Forelimb muscle (tissue), 1 donor: ENCODE measurements around the gene FAHD2A. TPM values are rescaled to one million over a fixed set of nuclear protein-coding genes. Genes with fewer than 3 reads are reported as not detected.
"Not testable (repeated sequence)": the region's sequence is repeated elsewhere in the genome, so short reads cannot be mapped to it uniquely, and the experiment has no call there.

Experiments
- DNase-seq: peaks from one replicate; pipeline ENCODE4 v3.0.0-alpha.2; 2013; ENCODE audit warnings: low read depth
- polyA plus RNA-seq: library from polyadenylated mRNA; unstranded; fragments of 120-200 nt; gene quantifications from one replicate; pipeline ENCODE4 v1.2.1, GENCODE V29; 2013; ENCODE audit not compliant: insufficient read length

Gene FAHD2A
- polyA plus RNA-seq, 1 donor, result 20.3 TPM

DNA sequence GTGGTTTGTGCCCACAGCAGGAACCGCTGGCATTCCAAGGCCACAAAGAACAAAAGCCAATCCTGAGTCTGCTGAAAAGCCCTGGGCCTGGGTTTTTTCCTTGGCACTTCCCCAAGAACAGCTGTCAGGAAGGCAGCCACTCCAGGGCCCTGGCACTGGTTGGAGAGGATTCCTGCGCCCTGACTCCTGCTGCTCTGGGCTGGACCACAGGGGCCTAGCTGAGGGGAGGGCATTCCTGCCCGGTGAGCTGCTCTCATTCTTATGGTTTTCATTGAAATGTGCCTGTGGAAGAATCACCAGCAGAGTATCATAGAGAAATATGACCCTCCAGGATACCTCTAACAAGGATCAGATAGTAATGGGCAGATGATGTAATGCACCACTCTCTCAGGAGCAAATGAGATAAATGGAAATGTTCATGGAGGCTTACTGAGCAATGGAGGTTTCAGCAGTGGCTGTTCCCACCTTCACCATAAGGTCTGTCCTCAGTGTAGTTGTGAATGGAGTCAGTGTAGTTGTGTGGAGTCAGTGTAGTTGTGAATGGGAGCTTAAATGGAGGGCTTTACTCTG, 32.1 kb downstream of the FAHD2A start:
- DNase-seq, result not testable (repeated sequence)

- not testable (repeated sequence) for DNase-seq
These were observed 32.8 kb downstream of the FAHD2A start for GRCh38 chr2:95435162-95435871.

DNA sequence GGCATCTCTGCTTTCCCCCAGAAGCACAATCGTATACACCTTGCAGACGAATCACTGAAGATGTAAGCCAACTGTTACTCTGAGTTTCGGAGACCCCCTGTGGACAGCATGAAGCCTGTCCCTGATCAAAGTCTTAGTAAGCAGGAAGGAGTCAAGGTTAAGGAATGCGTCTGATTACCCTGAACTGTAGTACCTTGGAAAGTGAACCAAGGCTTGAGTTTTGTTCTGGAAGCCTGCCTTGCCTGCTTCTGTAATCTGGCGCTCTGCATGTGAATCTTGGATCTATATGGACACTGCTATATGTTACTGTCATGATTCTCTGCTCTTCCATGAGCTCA, 33.3 kb downstream of the FAHD2A start:
- DNase-seq, result not testable (repeated sequence)

DNA sequence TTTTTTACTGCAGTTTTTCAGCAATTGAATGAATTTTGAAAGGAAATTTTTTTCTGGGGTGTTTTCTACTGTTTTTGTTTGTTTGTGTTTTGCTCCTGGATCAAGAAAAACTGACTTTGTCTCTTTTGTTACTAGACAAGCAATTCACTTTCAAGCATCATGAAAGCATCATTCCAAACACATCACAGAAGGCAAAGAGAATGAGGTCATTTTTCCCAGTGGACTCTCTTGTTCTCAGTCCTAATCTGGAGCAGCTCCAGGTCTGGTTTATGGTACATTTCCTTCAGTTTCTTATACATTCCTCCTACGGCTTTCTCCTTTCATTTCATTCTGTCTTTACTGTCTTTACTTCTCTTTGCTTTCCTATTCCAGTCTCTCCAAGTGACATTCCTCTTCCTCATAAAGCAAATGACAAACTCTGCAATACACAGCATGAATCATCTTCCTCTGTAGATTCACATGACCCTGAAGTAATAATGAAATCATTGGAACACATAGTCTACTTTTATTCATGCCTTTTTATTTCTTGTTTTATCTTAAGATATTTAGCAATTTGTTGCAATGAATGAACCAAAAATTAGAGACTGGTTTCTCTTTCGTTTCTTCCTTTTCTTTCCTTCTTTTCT, 40.1 kb downstream of the FAHD2A start:
- DNase-seq, result not testable (repeated sequence)

GRCh38 chr2:95445317-95445716, 42.8 kb downstream of the FAHD2A start:
- not testable (repeated sequence) for DNase-seq

DNA sequence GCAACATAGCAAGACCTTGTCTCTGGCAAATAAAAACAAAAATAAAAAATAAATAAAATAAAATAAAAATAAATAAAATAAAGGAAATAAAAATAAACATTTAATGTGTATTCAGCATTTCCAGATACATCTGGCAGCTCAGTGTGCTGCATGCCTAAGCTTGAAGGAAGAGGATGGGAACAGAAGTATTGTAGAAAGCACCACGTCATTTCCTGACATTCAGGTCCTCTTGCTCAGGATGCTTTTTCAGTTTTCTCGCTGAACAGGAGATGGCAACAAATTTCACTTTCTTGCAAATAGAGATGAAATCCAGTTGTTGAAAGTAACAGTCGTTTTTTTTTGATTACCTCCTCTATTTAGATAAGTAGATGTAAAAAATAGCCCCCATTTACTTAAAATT, 60.8 kb downstream of the FAHD2A start:
- not testable (repeated sequence) for DNase-seq

Other genes with a start within 250 kb of the FAHD2A start
- 21.0 TPM for gene ZNF514, start 242.9 kb upstream of the FAHD2A start, polyA plus RNA-seq
- gene ZNF2, start 236.9 kb upstream of the FAHD2A start, polyA plus RNA-seq, result 4.9 TPM
- 2.0 TPM for gene ZNF892, start 195.2 kb upstream of the FAHD2A start, polyA plus RNA-seq
- 1.5 TPM for gene PROM2, start 128.3 kb upstream of the FAHD2A start, polyA plus RNA-seq
- 7.9 TPM for gene KCNIP3, start 105.4 kb upstream of the FAHD2A start, polyA plus RNA-seq
- gene TRIM43B, start 82.0 kb downstream of the FAHD2A start, polyA plus RNA-seq, result not detected
- gene TRIM43, start 189.3 kb downstream of the FAHD2A start, polyA plus RNA-seq, result not detected